MCF 10A (cell line): ENCODE results near the gene ESAM. TPM values are rescaled to one million over a fixed set of nuclear protein-coding genes. Genes with fewer than 3 reads are reported as not detected.

Source experiments
- BruUV-seq: library from RNA; stranded (reverse); fragments of 400-500 nt; replicated peaks from 2 replicates; lab custom pipeline; 2021; lab: Mats Ljungman, UMichigan
- CTCF ChIA-PET: fragments of 300-600 bp; sonication (Branson Sonifier 250); formaldehyde crosslinking; extraction: SDS; loops from one replicate; lab custom pipeline; 2021; ENCODE audit warnings: antibody characterized with exemption, inconsistent platforms; lab: Yijun Ruan, JAX
- POLR2A ChIA-PET: fragments of 300-600, 350-650 bp; sonication (Branson Sonifier 250); formaldehyde crosslinking; extraction: SDS; loops from one replicate; lab custom pipeline; 2020; ENCODE audit warnings: antibody characterized with exemption, inconsistent platforms; lab: Yijun Ruan, JAX
- DNase-seq: peaks from one replicate; pipeline ENCODE4 v3.0.0-alpha.2; 2018; ENCODE audit not compliant: unreplicated experiment
- H3K27ac Mint-ChIP-seq: one replicate; pipeline ENCODE4 v1.8.0; 2022; ENCODE audit warnings: mild to moderate bottlenecking, low read depth, mixed read lengths; ENCODE audit not compliant: unreplicated experiment
- H3K27me3 Mint-ChIP-seq: one replicate; pipeline ENCODE4 v1.8.0; 2022; ENCODE audit warnings: mixed read lengths; ENCODE audit not compliant: insufficient read depth, unreplicated experiment
- H3K36me3 Mint-ChIP-seq: one replicate; pipeline ENCODE4 v1.8.0; 2022; ENCODE audit warnings: mild to moderate bottlenecking, moderate library complexity, mixed read lengths; ENCODE audit not compliant: insufficient read depth, unreplicated experiment
- H3K4me1 Mint-ChIP-seq: one replicate; pipeline ENCODE4 v1.8.0; 2022; ENCODE audit warnings: mixed read lengths; ENCODE audit not compliant: insufficient read depth, unreplicated experiment
- H3K4me3 Mint-ChIP-seq: one replicate; pipeline ENCODE4 v1.8.0; 2022; ENCODE audit warnings: mild to moderate bottlenecking, moderate library complexity, mixed read lengths; ENCODE audit not compliant: unreplicated experiment
- H3K9me3 Mint-ChIP-seq: one replicate; pipeline ENCODE4 v1.8.0; 2022; ENCODE audit warnings: mixed read lengths; ENCODE audit not compliant: unreplicated experiment
- intact Hi-C: fragments of 100-400 bp; cut with micrococcal nuclease; formaldehyde crosslinking; loops from 2 replicates; pipeline ENCODE4 v1.14.1; 2022
- total RNA-seq: library from RNA; stranded (reverse); gene quantifications from 2 replicates; pipeline ENCODE4 v1.2.3, GENCODE V29; 2022
- TF ChIP-seq, protein P1 (sequence below): fragments of 200-600 bp; IDR thresholded peaks from one replicate; pipeline ENCODE4 v1.8.0; 2022; ENCODE audit warnings: antibody characterized with exemption, mild to moderate bottlenecking; ENCODE audit not compliant: unreplicated experiment

The ESAM gene
- total RNA-seq, 1 experiment from 2014 or later, result 0.19 TPM

DNA sequence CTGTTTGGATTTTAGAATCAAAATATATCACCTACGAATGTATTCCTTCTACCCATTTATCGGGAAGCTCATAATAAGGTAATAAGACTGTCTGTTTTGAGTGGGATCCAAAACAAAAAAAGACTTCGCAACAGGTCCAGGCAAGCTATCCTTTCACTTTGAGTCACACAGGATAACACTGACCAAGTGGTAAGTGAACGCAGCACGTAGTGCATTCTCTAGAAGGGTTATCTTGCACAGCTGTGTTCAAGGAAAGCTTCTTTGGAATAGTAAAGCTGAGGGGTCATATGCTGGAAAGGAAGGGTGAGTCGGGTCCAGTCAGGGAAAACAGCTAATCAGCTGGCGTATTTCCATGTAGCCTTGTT lies 44.7 kb downstream of the ESAM start:
- TF ChIP-seq, protein P1, sequence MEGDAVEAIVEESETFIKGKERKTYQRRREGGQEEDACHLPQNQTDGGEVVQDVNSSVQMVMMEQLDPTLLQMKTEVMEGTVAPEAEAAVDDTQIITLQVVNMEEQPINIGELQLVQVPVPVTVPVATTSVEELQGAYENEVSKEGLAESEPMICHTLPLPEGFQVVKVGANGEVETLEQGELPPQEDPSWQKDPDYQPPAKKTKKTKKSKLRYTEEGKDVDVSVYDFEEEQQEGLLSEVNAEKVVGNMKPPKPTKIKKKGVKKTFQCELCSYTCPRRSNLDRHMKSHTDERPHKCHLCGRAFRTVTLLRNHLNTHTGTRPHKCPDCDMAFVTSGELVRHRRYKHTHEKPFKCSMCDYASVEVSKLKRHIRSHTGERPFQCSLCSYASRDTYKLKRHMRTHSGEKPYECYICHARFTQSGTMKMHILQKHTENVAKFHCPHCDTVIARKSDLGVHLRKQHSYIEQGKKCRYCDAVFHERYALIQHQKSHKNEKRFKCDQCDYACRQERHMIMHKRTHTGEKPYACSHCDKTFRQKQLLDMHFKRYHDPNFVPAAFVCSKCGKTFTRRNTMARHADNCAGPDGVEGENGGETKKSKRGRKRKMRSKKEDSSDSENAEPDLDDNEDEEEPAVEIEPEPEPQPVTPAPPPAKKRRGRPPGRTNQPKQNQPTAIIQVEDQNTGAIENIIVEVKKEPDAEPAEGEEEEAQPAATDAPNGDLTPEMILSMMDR, result no peak
- Mint-ChIP-seq H3K9me3 (no peaks in the 10 kb centered on the region), H3K36me3 (no peaks in the 10 kb centered on the region), H3K4me1 (peaks cover 8% of the 10 kb centered on the region), H3K27me3 (peaks cover 17% of the 10 kb centered on the region), H3K27ac (no peak overlapping the region), H3K4me3 (peak overlapping the region; percentile 72)
- ChIA-PET CTCF (interaction anchor here (0.9 to 1.5 kb wide), 4 partner anchors 24 to 47 kb away, joined by 3 to 5 read pairs (median 4); no protein-coding TSS in a partner anchor), POLR2A (interaction anchor here (0.9 to 1.6 kb wide), 4 partner anchors 12 to 47 kb away, joined by 4 to 7 read pairs (median 4); partner anchors contain the start of genes SIAE and SPA17)
- DNase-seq, result peak; percentile 57
- BruUV-seq, result no TSS peak
- intact Hi-C loops, result no loop called here

DNA sequence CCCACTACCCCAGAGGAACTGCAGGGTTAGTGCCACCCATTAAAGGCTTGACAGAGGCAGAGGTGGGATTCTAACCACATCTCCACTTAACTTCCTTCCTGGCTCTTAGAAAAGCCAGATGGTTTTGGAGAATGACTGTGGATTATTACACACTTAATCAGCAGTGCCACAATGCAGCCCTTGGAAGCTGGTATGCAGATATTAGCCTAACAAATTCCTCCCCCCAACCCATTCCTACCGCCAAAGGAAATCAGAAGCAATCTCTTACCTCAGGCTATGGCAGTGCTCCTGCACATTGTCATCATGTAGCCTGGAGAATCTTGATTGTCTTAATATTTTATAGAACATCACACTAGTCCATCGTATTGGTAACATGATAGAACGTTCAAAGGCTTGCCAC lies 45.5 kb downstream of the ESAM start:
- TF ChIP-seq, protein P1, result no peak
- H3K27me3 Mint-ChIP-seq, result peaks cover 9% of the 10 kb centered on the region
- intact Hi-C loops, result no loop called here
- H3K4me3 Mint-ChIP-seq, result no peak overlapping the region
- DNase-seq, result no peak
- no peaks in the 10 kb centered on the region for H3K9me3 Mint-ChIP-seq
- ChIA-PET POLR2A (interaction anchor here (0.9 to 1.6 kb wide), 3 partner anchors 22 to 43 kb away, joined by 3 to 7 read pairs (median 5); partner anchors contain the start of genes SIAE and SPA17), CTCF (interaction anchor here (1.1 to 1.5 kb wide), 2 partner anchors 23 to 48 kb away, joined by 4 to 5 read pairs; no protein-coding TSS in a partner anchor)
- H3K36me3 Mint-ChIP-seq, result no peaks in the 10 kb centered on the region
- BruUV-seq, result no TSS peak
- H3K27ac Mint-ChIP-seq, result no peak overlapping the region
- H3K4me1 Mint-ChIP-seq, result peaks cover 8% of the 10 kb centered on the region

DNA sequence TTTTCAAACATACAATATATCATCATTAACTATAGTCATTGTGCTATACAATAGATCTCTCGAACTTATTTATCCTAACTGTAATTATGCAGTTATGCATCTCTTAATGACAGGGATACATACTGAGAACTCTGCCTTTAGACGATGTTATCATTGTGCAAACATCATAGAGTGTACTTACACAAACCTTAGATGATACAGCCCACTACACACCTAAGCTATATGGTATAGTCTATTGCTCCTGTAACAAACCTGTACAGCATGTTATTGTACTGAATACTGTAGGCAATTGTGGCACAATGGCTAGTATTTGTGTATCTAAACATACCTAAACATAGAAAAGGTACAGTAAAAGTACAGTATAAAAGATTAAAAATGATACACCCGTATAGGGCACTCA lies 49.7 kb downstream of the ESAM start:
- Mint-ChIP-seq H3K27ac (no peak overlapping the region), H3K4me3 (no peak overlapping the region), H3K27me3 (no peaks in the 10 kb centered on the region), H3K4me1 (peaks cover 2% of the 10 kb centered on the region), H3K9me3 (no peaks in the 10 kb centered on the region), H3K36me3 (no peaks in the 10 kb centered on the region)
- CTCF ChIA-PET, result no interaction called here
- POLR2A ChIA-PET, result no interaction called here
- TF ChIP-seq, protein P1, result no peak
- intact Hi-C loops, result no loop called here
- no peak for DNase-seq
- BruUV-seq, result no TSS peak

DNA sequence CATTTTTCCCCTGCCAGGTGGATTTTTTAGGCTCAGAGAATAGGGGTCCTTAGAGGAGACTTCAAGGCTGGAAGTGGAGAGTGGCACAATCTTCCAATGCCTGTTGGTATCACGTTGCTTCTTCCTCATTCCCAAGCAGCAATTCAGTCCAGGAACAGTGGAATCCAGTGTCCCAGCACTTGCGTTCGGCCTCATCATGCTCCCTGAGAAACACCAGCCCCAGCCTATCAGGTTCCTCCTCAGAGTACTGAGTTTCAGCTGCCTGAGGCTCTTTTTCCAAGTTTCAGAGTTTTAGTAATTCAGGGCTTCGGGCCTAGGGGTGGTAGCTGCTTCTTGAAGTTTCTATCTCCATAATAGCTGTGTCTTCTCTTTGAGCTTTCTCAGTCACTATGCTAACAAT lies 54.3 kb downstream of the ESAM start:
- H3K4me1 Mint-ChIP-seq, result no peaks in the 10 kb centered on the region
- H3K4me3 Mint-ChIP-seq, result no peak overlapping the region
- TF ChIP-seq, protein P1, result no peak
- BruUV-seq, result no TSS peak
- no peaks in the 10 kb centered on the region for H3K9me3 Mint-ChIP-seq
- ChIA-PET CTCF (interaction anchor here (0.6 kb wide), 1 partner anchor 279 kb away, joined by 3 read pairs; no protein-coding TSS in a partner anchor), POLR2A (interaction anchor here (0.7 kb wide), 1 partner anchor 92 kb away, joined by 3 read pairs; the partner anchor contains the start of gene MSANTD2)
- intact Hi-C loops, result no loop called here
- no peak overlapping the region for H3K27ac Mint-ChIP-seq
- H3K36me3 Mint-ChIP-seq, result no peaks in the 10 kb centered on the region
- no peak for DNase-seq
- no peaks in the 10 kb centered on the region for H3K27me3 Mint-ChIP-seq

Other genes starting within 250 kb of the ESAM start
- gene OR8B12, start 218.6 kb downstream of the ESAM start, total RNA-seq, result not detected in 2 replicates
- gene OR8A1, start 192.3 kb downstream of the ESAM start, total RNA-seq, result not detected in 2 replicates
- gene PANX3, start 150.9 kb downstream of the ESAM start, total RNA-seq, result not detected in 2 replicates
- 46.9 and 54.0 TPM in 2 replicates for gene TBRG1, start 139.4 kb downstream of the ESAM start, total RNA-seq
- 20.7 and 21.7 TPM in 2 replicates for gene SIAE, start 88.6 kb downstream of the ESAM start, total RNA-seq
- gene SPA17, start 88.4 kb downstream of the ESAM start, total RNA-seq, result 12.0 and 18.1 TPM in 2 replicates
- gene NRGN, start 22.3 kb downstream of the ESAM start, total RNA-seq, result 1.4 TPM in 1 of 2 replicates, not detected in the other
- not detected in 2 replicates for gene VSIG2, start 10.0 kb downstream of the ESAM start, total RNA-seq
- 14.2 and 15.3 TPM in 2 replicates for gene MSANTD2, start 38.1 kb upstream of the ESAM start, total RNA-seq
- gene ROBO3, start 103.1 kb upstream of the ESAM start, total RNA-seq, result 104 and 117 TPM in 2 replicates
- 10.6 and 14.2 TPM in 2 replicates for gene ROBO4, start 135.6 kb upstream of the ESAM start, total RNA-seq
- gene HEPN1, start 157.0 kb upstream of the ESAM start, total RNA-seq, result not detected in 2 replicates
- gene HEPACAM, start 173.8 kb upstream of the ESAM start, total RNA-seq, result not detected in 2 replicates
- gene CCDC15, start 191.9 kb upstream of the ESAM start, total RNA-seq, result 2.8 and 3.4 TPM in 2 replicates